Panc1 (cell line): ENCODE data around the gene ADAMTS16. TPM values are rescaled to one million over a fixed set of nuclear protein-coding genes. Genes with fewer than 3 reads are reported as not detected.

ENCODE experiments used
- ATAC-seq: fragments of 200-7000 bp; cut with Tn5 transposase; 2 replicates; pipeline ENCODE4 v1.9.1; 2020; ENCODE audit warnings: mild to moderate bottlenecking, moderate library complexity
- BruUV-seq: library from RNA; stranded (reverse); fragments of 400-500 nt; replicated peaks from 2 replicates; lab custom pipeline; 2021; lab: Mats Ljungman, UMichigan
- CTCF ChIA-PET: fragments of 300-600 bp; sonication (Branson Sonifier 250); formaldehyde crosslinking; loops from one replicate; lab custom pipeline; 2022; ENCODE audit warnings: antibody characterized with exemption; lab: Charles Lee
- POLR2A ChIA-PET: fragments of 300-600 bp; sonication (Branson Sonifier 250); formaldehyde crosslinking; loops from one replicate; lab custom pipeline; 2022; ENCODE audit warnings: antibody characterized with exemption; lab: Charles Lee
- DNase-seq: peaks from one replicate; pipeline ENCODE4 v3.0.0-alpha.2; 2010; ENCODE audit warnings: low read depth, low spot score
- H3K27ac ChIP-seq: 2 replicates; pipeline ENCODE4 v1.5.1; 2011; ENCODE audit warnings: mild to moderate bottlenecking, low read length, inconsistent platforms
- H3K27me3 ChIP-seq: fragments of 200-500 bp; sonication (Bioruptor generic); 2 replicates; pipeline ENCODE4 v1.6.0; 2014; ENCODE audit warnings: low read length, inconsistent platforms; ENCODE audit not compliant: control insufficient read depth, insufficient read depth
- H3K36me3 ChIP-seq: fragments of 200-500 bp; sonication (Bioruptor generic); 2 replicates; pipeline ENCODE4 v1.5.1; 2014; ENCODE audit warnings: inconsistent platforms, mild to moderate bottlenecking, low read length, moderate library complexity; ENCODE audit not compliant: control insufficient read depth, insufficient read depth
- H3K4me1 ChIP-seq: 2 replicates; pipeline ENCODE4 v1.5.1; 2011; ENCODE audit warnings: inconsistent platforms, mild to moderate bottlenecking, low read length, moderate library complexity; ENCODE audit not compliant: control insufficient read depth, insufficient read depth
- H3K4me3 ChIP-seq, 2 experiments: 2 replicates each; pipeline ENCODE4 v1.5.1; 2011 to 2012; ENCODE audit warnings: low read depth in 2 of 2, low read length in 2 of 2, mild to moderate bottlenecking in 2 of 2, inconsistent platforms in 1 of 2, moderate library complexity in 1 of 2
- H3K9me3 ChIP-seq: fragments of 200-500 bp; sonication (Bioruptor generic); 2 replicates; pipeline ENCODE4 v1.5.1; 2014; ENCODE audit warnings: low read depth, mild to moderate bottlenecking, inconsistent platforms, low read length, moderate library complexity; ENCODE audit not compliant: control insufficient read depth, insufficient read depth
- POLR2AphosphoS5 ChIP-seq: IDR thresholded peaks from 2 replicates; pipeline ENCODE4 v1.6.1; 2012; ENCODE audit warnings: mild to moderate bottlenecking, low read depth, low read length, moderate library complexity
- REST ChIP-seq, 2 experiments: IDR thresholded peaks; 2 replicates each; pipeline ENCODE4 v1.6.1; 2011 to 2012; ENCODE audit warnings: low read depth in 2 of 2, control low read depth in 1 of 2, low read length in 1 of 2, mild to moderate bottlenecking in 1 of 2, moderate library complexity in 1 of 2; ENCODE audit not compliant: insufficient read depth in 1 of 2
- SIN3A ChIP-seq: IDR thresholded peaks from 2 replicates; pipeline ENCODE4 v1.6.1; 2012; ENCODE audit warnings: low read depth, mild to moderate bottlenecking, low read length, moderate library complexity, borderline replicate concordance; ENCODE audit not compliant: insufficient read depth
- TCF7L2 ChIP-seq: IDR thresholded peaks from 2 replicates; pipeline ENCODE4 v1.6.1; 2011; ENCODE audit warnings: mild to moderate bottlenecking, low read depth, low read length, inconsistent platforms
- in situ Hi-C: cut with HindIII; loops from 2 replicates; pipeline ENCODE4 v1.10.0; 2016; ENCODE audit warnings: low sequenced_read_pairs, low pct_unique_long_range_greater_than_20kb
- intact Hi-C: fragments of 100-400 bp; cut with micrococcal nuclease; formaldehyde crosslinking; loops from one replicate; pipeline ENCODE4 v1.10.0; 2022; ENCODE audit not compliant: unreplicated experiment
- total RNA-seq: library from RNA; stranded (reverse); gene quantifications from one replicate; pipeline ENCODE4 v1.2.1, GENCODE V29; 2021; ENCODE audit not compliant: unreplicated experiment
- TF ChIP-seq, protein P1 (sequence below): fragments of 450-650 bp; IDR thresholded peaks from 2 replicates; pipeline ENCODE4 v1.5.1; 2017; ENCODE audit warnings: mild to moderate bottlenecking

ADAMTS16 gene
- total RNA-seq, 1 experiment from 2014 or later, result 0.54 TPM

DNA sequence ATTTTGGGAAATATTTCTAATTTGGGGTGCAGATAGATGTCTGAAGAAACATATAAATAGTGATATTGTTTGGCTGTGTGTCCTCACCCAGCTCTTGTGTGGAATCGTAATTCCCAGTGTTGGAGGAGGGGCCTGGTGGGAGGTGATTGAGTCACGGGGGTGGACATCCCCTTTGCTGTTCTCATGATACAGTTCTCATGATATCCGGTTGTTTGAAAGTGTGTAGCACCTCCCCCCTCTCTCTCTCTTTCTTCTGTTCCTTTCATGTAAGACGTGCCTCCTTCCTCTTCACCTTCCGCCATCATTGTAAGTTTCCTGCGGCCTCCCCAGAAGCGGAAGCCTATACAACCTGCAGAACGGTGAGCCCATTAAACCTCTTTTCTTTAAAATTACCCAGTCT, 11.4 kb upstream of the ADAMTS16 start:
- no peak for ATAC-seq
- TF ChIP-seq, protein P1, sequence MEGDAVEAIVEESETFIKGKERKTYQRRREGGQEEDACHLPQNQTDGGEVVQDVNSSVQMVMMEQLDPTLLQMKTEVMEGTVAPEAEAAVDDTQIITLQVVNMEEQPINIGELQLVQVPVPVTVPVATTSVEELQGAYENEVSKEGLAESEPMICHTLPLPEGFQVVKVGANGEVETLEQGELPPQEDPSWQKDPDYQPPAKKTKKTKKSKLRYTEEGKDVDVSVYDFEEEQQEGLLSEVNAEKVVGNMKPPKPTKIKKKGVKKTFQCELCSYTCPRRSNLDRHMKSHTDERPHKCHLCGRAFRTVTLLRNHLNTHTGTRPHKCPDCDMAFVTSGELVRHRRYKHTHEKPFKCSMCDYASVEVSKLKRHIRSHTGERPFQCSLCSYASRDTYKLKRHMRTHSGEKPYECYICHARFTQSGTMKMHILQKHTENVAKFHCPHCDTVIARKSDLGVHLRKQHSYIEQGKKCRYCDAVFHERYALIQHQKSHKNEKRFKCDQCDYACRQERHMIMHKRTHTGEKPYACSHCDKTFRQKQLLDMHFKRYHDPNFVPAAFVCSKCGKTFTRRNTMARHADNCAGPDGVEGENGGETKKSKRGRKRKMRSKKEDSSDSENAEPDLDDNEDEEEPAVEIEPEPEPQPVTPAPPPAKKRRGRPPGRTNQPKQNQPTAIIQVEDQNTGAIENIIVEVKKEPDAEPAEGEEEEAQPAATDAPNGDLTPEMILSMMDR, result no peak
- TF ChIP-seq TCF7L2 (no peak), REST (IDR thresholded peaks at IDR 0.05; ENCODE audit: insufficient read depth in 1 of 2, low read depth in 2 of 2, low read length in 1 of 2) (no peak), SIN3A (no peak), POLR2AphosphoS5 (no peak)
- Histone ChIP-seq H3K27ac (no peak overlapping the region), H3K36me3 (no peaks in the 10 kb centered on the region), H3K4me3 (no peak overlapping the region), H3K9me3 (no peaks in the 10 kb centered on the region; the same call in 1 of the 2 replicates), H3K4me1 (no peaks in the 10 kb centered on the region), H3K27me3 (no peaks in the 10 kb centered on the region)
- intact Hi-C loops (no loop called here), in situ Hi-C loops (no loop called here)
- no peak for DNase-seq
- ChIA-PET CTCF (no interaction called here), POLR2A (no interaction called here)
- no TSS peak for BruUV-seq

DNA sequence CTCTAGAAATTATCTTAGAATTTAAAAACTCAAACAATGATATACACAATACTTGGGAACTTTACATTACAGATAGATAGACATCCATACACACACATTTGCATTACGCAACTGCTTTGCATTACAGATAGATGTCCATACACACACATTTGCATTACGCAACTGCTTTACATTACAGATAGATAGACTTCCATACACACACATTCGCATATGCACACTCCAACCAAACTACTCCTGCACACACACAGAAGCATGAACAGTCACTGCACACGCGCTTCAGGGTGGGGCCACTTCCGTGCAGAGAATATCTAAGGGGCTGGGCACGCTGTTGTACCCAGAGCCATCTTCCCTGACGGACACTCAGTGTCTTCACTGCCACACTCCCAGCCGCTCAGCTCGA, 7.9 kb upstream of the ADAMTS16 start:
- no peak overlapping the region for H3K4me3 ChIP-seq
- intact Hi-C loops, result no loop called here
- no peak for ATAC-seq
- peaks cover 18% of the 10 kb centered on the region for H3K4me1 ChIP-seq
- no peak for DNase-seq
- in situ Hi-C loops, result no loop called here
- H3K27ac ChIP-seq, result no peak overlapping the region
- H3K36me3 ChIP-seq, result no peaks in the 10 kb centered on the region
- H3K9me3 ChIP-seq, result no peaks in the 10 kb centered on the region; the same call in 1 of the 2 replicates
- CTCF ChIA-PET, result no interaction called here
- no peaks in the 10 kb centered on the region for H3K27me3 ChIP-seq
- POLR2A ChIA-PET, result no interaction called here
- BruUV-seq, result no TSS peak
- TF ChIP-seq SIN3A (no peak), POLR2AphosphoS5 (no peak), TCF7L2 (no peak), REST (IDR thresholded peaks at IDR 0.05; ENCODE audit: insufficient read depth in 1 of 2, low read depth in 2 of 2, low read length in 1 of 2) (no peak)
- TF ChIP-seq, protein P1, result no peak
